CD4-positive, alpha-beta T cell treated with Interleukin-15 for 1 hour (primary cell): ENCODE results near the gene KTN1.
A peak's percentile ranks its signal among the peaks of the same experiment; 100 is the strongest.

Source experiments
- DNase-seq: peaks from one replicate; pipeline ENCODE4 v3.0.0-alpha.2; 2020

KTN1 gene

DNA sequence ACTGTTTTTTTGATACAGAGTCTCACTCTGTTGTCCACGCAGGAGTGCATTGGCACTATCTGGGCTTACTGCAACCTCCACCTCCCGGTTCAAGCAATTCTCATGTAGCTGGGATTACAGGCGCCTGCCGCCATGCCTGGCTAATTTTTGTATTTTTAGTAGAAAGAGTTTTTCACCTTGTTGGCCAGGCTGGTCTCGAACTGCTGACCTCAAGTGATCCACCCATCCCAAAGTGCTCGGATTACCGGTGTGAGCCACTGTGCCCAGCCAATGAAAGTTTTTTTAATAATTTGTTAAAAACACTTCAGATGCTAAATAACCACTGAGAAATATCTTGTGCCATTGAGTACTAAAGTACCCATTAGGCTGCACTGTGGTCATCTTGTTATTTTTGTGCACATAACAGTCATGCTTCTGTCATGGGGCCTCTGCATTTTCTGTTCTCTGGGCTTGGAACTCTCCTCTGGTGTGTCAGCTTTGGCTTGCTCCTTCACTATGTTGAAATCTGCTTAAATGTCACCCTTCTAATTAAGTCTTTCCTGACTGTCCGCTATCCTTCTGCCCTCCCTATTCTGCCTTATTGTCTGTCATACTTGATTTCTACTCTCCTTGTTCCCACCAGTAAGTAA, 105.1 kb downstream of the KTN1 start:
- DNase-seq, result no peak

DNA sequence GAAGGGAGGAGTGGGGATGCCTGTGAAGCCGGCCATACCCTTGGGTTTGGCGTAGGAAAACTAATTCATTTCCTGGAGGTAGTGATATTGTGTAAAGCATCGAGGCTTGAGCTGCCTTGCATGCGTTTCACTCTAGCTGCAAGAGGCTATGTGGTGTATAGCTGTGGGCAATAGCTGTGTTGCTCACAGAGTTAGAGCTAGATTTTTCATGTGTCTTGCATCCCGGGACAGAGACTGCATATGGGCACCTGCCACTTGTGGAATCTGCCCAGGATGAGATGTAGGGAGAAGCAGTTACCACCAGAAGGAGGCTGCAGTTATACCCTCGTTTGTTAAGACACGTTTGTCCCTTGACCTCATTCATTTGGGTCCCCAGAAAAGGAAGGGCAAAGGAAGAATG, 106.7 kb downstream of the KTN1 start:
- no peak for DNase-seq

DNA sequence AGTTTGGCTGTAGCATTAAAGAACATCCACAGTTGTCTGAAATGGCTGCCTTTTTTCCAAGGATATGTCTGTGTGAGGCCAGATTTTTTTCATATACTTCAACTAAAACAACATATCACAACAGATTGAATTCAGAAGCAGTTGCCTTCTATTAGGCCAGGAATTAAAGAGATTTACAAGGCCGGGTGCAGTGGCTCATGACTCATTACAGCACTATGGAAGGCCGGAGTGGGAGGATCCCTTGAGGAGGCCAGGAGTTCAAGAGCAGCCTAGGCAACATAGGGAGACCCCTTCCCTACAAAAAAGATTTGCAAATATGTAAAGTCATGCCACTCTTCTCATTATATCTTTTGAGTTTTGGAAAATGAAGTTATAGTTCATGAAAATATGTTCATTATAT, 108.6 kb downstream of the KTN1 start:
- no peak for DNase-seq

DNA sequence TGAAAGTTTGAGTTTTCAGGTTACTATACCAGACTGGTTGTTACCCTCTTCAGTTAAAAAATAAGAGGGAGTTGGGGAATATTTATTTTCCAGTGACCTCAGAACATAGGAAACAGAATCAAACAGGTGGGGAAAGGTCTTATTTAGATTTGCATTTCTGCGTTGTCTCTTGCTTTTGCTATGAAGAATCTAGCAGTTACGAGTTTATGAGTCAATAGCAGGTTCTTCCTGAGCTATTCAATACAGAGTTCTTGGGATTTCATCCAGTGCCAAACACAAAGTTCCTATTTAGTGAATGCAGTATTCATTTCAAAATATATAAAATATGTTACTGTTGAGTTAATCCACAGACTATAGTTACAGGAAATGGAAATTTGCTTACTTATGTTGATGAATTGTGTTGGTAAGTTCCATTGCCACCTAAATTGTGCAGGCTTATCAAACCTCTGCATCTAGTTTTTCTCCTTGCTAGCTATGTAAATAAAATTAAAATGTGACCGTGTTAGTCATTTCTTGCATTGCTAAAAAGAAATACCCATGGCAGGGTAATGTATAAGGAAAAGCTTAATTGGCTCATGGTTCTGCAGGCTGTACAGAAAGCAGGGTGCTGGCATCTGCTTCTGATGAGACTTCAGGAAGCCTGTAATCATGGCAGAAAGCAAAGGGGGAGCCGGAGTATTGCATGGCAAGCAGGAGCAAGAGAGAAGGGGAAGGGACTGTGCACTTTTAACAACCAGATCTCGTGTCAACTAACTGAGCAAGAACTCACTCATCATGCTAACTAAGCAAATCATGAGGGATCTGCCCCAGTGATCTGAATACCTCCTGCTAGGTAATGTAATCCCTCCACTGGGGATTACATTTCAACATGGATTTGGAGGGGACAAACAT, 110.2 kb downstream of the KTN1 start:
- no peak for DNase-seq

DNA sequence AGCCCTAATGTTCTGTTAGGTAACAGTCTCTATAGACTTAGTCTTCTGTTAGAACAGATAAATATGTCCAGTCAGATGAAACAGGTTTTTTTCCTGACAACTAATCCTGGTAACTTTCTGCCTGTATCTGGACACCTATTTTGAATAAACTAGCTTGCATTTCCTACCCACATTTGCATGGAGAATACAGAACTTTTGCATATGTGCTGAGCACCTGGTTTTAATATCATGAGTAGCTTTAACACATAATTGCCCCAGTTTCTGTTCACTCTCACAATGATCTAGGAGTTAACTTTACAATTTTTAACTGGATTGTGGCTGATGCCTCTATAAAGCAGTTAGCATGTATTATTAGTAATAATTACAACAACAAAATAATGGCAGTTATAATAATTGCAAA, 111.7 kb downstream of the KTN1 start:
- no peak for DNase-seq

DNA sequence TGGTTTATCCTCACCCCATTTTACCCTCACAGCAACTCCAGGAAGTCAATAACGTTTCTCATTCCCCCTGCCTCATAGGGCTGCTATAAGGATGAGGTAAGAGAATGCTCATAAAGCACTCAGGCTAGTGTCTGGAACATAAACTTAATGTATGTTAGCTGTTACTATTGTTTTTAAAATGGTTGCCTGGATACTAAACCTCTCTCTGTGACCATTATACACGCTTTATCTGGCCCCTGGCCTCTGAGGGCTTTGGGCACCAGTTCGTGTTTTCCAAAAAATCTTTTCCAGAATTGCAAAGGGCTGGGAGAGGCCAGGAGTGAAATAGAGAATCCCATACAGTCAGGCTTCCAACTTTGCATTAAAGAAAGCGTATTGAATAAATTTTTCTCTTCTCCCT, 113.9 kb downstream of the KTN1 start:
- DNase-seq, result no peak

DNA sequence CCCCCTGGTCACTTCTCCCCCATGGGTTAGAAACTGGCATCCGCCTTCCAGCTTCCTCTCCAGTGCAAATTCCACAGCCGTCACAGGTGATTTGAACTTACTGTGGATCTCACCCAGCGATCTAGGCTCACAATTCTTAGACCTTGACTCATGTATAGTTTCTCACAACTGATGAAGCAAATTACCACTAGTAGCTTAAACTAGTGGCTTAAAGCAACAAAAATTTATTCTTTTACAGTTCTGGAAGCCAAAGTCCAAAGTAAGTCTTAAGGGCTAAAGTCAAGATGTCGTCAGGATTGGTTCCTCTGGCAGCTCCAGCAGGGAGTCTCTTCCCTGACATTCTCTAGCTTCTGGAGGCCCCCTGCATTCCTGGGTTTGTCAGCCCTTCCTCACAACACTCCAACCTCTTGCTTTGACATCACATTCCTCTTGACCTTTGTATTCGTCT, 117.4 kb downstream of the KTN1 start:
- DNase-seq, result no peak

DNA sequence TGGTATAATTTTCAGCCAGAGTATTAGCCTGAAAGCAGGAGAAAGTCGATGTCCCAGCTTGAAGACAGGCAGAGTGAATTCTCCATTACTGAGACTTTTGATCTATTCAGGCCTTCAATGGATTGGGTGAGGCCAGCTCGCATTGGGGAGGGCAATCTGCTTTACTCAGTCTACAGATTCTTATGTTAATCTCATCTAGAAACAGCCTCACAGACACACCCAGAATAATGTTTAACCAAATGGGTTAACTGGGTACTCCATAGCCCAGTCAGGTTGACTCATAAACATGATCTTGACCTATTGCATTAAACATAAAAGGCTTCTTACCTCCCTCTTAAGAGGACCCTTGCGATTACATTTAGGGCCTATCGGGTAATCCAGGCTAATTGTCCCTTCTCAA, 118.0 kb downstream of the KTN1 start:
- no peak for DNase-seq

DNA sequence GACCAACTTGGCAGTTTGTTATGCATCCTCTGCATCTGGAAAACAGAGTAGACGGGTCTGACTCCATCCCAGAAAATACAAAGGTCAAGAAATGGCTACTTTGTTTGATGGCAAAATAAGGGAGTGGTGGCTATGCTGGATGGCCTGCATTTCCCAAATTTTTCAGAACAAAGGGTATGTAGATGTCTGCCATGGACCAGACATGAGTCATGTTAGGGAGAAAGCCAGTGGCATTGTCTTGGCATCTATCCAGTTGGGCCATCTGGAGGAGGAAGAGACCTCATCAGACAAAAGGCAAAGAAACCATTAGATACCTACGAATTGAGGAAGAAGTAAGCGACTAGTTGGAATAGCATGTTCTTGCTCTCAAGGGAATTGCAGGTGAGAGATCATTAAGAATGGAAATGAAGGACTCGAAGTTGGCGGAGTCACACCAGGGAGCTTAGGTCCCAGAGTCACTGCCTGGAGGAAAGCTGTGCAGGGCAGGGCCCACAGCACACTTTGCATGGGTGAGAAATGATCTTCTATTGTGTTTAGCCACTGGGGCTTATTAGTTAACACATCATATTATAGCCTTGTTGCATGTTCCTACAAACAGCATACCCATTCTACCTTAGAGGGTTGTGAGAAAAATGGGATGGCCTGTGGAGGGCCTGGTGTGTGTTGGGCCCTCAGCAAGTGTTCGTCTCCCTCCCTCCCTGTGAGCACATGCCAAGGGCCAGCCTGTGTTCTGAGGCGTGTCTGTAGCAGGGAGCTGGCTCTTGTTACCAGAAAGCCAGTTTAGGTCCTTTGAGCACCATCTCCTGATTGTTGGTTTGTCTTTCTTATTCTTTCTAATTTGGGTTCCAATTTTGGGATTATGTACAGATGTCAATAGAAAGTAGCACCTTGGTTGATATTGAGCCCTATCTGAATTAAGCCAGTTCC, 119.4 kb downstream of the KTN1 start:
- DNase-seq, result no peak

DNA sequence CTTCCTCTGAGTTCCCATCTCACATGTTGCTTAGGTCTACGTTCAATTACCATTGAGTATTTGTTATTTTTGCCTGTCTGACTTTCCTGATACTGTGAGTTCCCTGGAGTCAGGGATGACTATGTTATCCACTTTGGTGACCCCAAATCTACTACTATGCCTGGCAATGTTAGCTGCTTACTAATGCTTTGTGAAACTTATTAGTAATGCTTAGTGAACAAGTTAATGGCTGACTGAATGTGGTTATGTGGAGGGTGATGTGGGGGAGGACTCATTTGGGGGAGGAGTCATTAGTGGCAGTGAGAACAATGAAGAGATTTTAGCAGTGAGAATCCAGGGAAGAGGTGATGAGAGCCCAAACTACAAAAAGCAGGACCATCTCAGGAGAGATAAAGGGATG, 121.6 kb downstream of the KTN1 start:
- no peak for DNase-seq

DNA sequence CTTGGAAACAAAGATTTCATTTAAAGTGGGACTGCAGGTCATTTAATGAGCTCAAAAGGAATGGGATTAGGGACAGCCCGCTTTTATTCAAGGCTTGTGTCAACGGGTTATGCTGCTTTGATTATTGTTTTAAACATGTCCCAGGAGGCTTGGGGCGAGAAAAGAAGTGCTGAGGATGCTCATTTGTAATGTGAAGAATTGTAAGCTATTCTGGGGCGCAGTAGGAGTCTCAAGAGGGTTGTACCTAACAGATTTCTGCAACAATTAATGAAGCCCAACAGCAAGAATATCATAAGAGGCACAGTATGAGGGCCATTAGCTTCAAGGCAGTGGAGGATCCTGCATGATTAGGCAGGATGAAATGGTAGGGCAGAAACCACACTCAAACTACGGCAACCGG, 122.5 kb downstream of the KTN1 start:
- DNase-seq, result no peak

DNA sequence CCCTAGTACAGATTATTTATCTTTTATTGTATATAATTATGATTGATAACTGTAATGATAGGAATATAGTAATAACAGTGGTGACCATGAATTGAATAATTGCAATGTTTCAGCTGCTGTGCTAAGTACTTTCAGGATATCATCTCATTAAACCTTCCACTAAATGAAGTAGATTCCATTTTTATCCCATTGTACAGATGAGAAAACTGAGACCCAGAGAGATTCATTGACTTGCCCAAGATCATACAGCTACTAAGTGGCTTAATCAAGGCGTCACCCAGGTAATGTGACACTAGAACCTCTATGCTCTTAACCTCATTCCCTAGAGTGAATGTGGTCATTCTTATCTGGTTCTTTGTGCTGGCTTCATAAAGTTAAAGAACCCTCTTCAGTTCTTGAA, 124.6 kb downstream of the KTN1 start:
- no peak for DNase-seq

DNA sequence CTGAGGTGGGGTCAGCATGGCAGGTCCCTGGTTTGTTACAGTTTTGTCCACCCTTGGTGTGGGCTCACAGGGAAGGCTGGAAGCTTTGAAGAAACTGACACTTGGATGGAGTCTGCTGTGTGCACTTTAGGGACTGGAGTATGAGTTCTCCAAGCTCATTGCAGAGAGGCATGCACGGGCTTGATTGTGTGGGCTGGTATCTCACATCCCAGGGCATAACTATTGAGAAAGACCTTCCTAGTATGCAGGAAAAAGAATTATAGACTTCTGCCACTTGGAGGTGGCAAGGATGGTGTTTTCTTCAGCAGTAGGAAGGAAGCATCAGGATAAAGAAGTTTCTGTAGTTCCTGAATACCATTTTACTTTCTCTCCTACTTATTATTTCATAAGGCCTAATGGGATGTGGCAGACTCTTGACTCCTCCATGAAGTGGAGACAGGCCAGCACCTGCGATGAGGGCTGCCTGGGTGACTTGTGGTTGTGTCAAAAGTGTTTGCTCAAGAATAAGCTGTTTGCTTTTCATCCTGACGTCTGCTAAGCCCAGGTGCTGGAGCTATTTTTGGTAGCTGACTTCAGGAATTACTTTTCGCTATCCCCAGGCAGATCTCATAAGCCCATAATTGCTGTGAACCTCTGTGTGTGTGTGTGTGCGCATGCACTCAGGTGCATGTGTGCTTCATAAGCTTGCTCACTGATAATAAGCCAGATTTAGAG, 125.8 kb downstream of the KTN1 start:
- no peak for DNase-seq

DNA sequence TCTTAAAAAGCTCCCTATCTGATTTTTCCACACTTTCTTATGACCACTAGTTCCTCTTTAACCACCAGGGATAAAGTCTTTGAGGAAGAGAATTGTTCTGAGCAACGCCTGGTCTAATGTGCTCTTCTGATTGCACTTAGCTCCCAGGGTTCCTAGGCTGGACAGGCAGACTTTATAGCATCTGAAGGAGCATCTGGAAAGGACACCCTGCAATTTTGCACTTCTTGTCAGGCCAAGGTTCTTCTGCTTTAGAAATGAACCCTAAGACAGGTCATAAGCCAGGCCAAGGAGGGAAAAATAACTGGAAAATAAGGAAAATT, 126.3 kb downstream of the KTN1 start:
- DNase-seq, result no peak

DNA sequence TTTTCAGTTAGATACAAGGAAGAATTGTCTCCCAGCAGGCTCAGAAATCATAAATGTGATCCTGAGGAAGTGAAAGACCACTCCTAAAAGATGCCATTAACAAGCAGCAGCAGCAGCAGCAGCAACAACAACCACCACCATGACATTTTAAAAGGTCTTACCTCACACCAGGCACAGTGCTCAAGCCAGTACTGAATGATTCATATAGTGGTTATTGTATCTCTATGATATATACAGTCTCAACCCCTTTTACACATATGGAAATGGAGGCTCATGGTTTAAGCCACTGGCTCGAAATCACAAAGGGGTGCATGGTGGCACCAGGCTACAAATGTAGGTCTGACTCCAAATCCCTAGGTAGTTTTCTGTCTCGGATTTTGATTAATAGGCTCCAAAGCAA, 126.9 kb downstream of the KTN1 start:
- DNase-seq, result no peak

DNA sequence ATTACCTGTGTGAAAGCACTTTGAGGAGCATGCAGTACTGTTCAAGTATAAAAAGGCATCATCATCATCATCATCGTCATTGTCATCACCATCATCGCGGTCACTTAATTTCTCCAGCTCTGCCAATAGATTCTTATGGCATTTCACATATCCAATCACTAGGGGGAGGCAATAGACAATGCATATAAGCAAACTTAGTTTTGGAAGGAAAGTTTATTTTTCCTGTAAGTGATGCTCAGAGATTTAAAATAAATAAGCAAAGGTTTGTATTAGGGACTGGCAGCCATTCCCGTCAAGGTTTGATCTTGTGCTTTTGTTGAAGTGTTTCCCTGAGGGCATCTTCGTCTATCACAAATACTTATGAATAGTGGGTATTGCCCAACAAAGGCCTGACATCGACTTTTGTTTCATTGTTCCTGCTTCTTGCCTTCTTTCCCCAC, 127.4 kb downstream of the KTN1 start:
- no peak for DNase-seq

DNA sequence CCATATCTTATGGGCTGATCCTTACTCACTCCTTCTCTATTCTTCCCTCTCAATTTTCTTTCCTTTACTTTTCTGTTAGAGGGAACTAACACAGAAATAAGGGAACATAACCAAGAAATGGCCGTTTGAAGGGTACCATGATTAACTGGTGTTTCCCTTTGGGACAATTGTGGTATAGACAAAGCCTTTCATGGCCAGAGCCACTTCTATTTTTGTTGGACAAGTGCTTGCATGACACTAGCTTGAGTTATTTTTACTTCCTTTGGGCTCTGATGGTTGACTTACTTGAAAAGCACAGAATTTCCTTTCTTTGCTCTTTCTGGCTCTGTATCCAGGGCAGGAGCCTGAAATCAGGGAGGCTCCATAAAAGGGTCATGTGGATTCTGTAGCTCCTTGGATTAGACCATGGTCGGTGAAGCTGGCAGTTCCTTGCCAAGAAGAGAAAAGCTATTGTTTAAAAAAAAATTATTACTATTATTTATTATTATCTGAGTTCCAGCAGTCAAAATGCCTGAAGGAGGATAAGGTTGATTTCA, 130.6 kb downstream of the KTN1 start:
- no peak for DNase-seq

DNA sequence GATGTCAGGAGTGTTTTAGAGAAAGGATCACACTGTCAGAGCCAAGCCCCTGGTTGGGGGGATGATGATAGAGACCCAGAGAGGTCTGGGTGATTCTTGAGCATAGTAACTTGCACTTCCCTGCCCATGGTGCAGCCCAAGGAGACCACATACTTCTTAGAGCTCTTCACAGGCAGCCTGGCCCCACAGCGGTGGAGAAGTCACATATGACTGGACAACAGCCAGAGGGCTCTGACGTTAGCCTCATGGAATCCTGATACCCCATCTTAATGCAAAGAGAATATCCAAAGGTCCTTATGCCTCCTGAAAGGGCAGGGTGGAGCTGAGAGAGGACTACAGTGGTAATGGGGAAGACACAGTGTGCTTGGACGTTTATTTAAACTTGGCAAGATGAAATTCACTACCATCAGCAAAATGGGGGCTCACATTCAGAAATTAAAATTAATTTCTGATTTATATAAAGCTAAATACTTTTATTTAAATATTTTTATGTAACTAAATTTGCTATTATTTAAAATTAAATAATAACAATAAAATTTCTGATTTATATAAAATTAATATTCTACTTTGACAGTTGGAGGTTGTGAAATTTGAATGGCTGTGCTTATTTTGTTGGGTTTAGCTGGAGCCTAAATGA, 131.3 kb downstream of the KTN1 start:
- no peak for DNase-seq

DNA sequence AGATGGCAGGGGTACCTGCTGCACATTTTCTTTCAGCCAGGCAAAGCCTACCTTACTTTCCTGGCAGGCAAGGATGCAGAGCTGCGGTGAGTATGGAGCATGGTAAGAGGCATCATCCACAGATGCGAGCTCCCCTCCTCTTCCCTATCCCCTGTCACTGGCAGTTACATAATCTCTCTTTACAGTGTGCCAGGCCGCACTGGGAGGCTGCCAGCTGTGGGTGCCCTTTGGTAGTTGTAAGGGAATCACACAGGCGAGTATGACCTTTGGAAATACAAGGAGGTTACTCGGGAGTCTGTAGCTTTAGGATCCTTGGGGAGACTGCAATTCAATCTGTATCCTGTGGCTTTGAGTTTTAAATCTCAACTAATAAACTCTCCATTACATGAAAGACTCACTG, 132.5 kb downstream of the KTN1 start:
- DNase-seq, result no peak

DNA sequence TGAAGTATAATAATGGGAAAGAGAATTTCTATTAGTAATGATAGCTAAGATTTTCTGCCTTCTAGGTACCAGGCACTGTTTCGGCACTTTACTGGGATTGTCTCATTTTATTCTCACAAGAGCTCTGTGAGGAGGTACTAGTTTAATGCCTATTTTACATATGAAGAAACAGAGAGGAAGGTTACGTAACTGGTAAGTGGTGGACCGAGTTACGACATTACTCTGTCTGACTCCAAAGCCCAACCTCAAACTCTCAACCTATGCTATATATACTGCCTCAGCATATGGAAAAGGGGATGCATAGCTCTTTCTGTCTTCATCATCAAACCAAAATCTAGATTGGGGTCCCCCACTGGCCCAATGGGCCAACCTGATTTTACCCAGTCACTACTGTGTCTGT, 133.5 kb downstream of the KTN1 start:
- DNase-seq, result no peak

DNA sequence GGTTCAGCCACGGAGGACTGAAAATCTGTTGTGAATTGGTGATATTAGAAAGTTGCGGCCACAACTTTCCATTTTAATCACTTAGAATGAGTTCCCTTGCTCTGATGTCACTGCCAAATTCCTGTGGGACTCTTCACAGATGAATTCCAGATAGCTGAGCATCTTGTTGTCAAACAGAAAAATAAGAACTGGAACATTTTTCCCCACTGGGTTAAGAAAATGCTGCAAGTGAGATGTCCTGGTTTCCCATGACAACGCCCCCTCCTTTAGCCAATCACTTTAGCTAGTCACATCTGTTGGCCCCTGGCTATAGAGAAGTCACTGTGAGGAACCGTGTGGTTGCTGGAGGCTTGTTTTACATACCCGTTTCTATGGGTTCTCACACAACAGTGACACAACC, 135.9 kb downstream of the KTN1 start:
- DNase-seq, result peak; percentile 20

DNA sequence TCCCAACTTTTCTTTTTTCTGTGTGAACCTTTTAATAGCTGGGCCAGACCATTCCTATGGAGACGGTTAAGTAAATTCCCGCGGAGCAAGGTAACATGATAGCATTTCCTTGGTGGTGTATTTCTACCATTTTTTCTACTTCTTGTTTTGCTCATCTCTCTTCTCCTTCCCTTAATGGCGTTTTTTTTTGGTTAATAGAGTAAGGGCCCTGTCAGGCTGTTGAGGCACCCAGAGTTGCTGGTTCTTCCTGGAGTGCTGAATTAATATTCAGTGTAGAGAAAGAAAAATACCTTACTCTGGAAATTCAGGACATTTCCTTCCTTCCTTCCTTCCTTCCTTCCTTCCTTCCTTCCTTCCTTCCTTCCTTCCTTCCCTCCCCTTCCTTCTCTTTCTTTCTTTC, 137.6 kb downstream of the KTN1 start:
- DNase-seq, result no peak
